Retinal pigment epithelial cell (primary cell): ENCODE measurements around the gene SLC38A6.

Source experiments
- DNase-seq: peaks from one replicate; pipeline ENCODE4 v3.0.0-alpha.2; 2010; ENCODE audit warnings: low read depth
- H3K4me3 ChIP-seq: 2 replicates; pipeline ENCODE4 v1.5.1; 2011; ENCODE audit warnings: mild to moderate bottlenecking, low read length, control low read depth, moderate library complexity
- CTCF ChIP-seq: conservative IDR thresholded peaks from 2 replicates; pipeline ENCODE4 v1.5.1; 2011; ENCODE audit warnings: low read depth, low read length, control low read depth, inconsistent platforms

The SLC38A6 gene

GRCh38 chr14:60974090-60974651, 6.9 kb upstream of the SLC38A6 start:
- no peak overlapping the region for H3K4me3 ChIP-seq
- DNase-seq, result no peak
- no peak for TF ChIP-seq CTCF

- no peak overlapping the region for H3K4me3 ChIP-seq
- no peak for TF ChIP-seq CTCF
- DNase-seq, result no peak
Measured at GRCh38 chr14:60975551-60975950, 5.5 kb upstream of the SLC38A6 start.

GRCh38 chr14:60977847-60978246, 3.2 kb upstream of the SLC38A6 start:
- no peak for DNase-seq
- H3K4me3 ChIP-seq, result no peak overlapping the region
- no peak for TF ChIP-seq CTCF

GRCh38 chr14:60981633-60982455, 799 bp downstream of the SLC38A6 start:
- TF ChIP-seq CTCF, result no peak
- peak overlapping the region; percentile 89 for H3K4me3 ChIP-seq
- DNase-seq, result peak; percentile 52

GRCh38 chr14:60984196-60984595, 3.2 kb downstream of the SLC38A6 start:
- TF ChIP-seq CTCF, result no peak
- H3K4me3 ChIP-seq, result no peak overlapping the region
- DNase-seq, result no peak

- H3K4me3 ChIP-seq, result no peak overlapping the region
- TF ChIP-seq CTCF, result no peak
Measured at GRCh38 chr14:60986500-60986899, 5.5 kb downstream of the SLC38A6 start.

GRCh38 chr14:60989599-60989998, 8.6 kb downstream of the SLC38A6 start:
- no peak for TF ChIP-seq CTCF
- DNase-seq, result no peak
- H3K4me3 ChIP-seq, result no peak overlapping the region

More at GRCh38 chr14:60986500-60986899, 5.5 kb downstream of the SLC38A6 start:
- no peak for DNase-seq
